Brain microvascular endothelial cell (primary cell): Measurements from ENCODE around the gene POLR2J.
"Not testable (repeated sequence)": the region's sequence is repeated elsewhere in the genome, so short reads cannot be mapped to it uniquely, and the experiment has no call there.

Source experiments
- DNase-seq: peaks from one replicate; pipeline ENCODE4 v3.0.0-alpha.2; 2020
- H3K27ac ChIP-seq: fragments of 250-450 bp; sonication (Bioruptor Pico); 2 replicates; pipeline ENCODE4 v1.5.1; 2020; ENCODE audit warnings: mild to moderate bottlenecking, moderate library complexity
- H3K27me3 ChIP-seq: fragments of 250-450 bp; sonication (Bioruptor Pico); replicated peaks from 2 replicates; pipeline ENCODE4 v1.5.1; 2020; ENCODE audit warnings: mild to moderate bottlenecking
- H3K36me3 ChIP-seq: fragments of 250-450 bp; sonication (Bioruptor Pico); replicated peaks from 2 replicates; pipeline ENCODE4 v1.5.1; 2020; ENCODE audit warnings: mild to moderate bottlenecking
- H3K4me3 ChIP-seq: 2 replicates; pipeline ENCODE4 v1.5.1; 2011; ENCODE audit warnings: low read depth, mild to moderate bottlenecking, control low read depth, low read length, moderate library complexity
- CTCF ChIP-seq: IDR thresholded peaks from 2 replicates; pipeline ENCODE4 v1.5.1; 2011; ENCODE audit warnings: low read depth, mild to moderate bottlenecking, moderate library complexity, low read length, control low read depth, inconsistent platforms; ENCODE audit errors: missing control alignments
- in situ Hi-C: cut with HindIII; loops from 2 replicates; pipeline ENCODE4 v1.10.0; 2017; ENCODE audit warnings: low sequenced_read_pairs, low pct_ligation_motif_present

The POLR2J gene

GRCh38 chr7:102479982-102480637, 1.4 kb upstream of the POLR2J start:
- peak; percentile 49 for DNase-seq

DNA sequence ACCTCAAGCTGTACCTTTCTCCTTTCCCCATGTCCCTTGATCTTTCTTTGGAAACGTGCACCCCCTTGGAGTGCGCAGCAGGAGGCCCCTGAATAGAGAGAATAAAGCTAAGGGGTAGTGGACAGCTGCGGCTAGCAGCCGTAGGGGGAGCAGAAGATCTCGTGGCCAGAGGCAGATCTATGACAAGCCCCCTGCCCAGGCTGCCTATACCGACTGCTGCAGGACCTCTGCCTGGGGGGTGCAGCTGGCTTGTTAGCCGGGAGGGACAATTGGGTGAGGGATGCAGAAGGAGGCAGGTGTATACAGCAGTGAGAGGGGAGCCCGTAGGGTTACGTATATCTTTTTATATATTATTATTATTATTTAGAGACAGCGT, 475 bp upstream of the POLR2J start:
- in situ Hi-C loops, DNase-seq, H3K4me3 ChIP-seq, H3K36me3 ChIP-seq, H3K27me3 ChIP-seq, H3K27ac ChIP-seq: not testable (repeated sequence)

More at GRCh38 chr7:102479982-102480637, 1.4 kb upstream of the POLR2J start:
- H3K4me3 ChIP-seq, H3K27me3 ChIP-seq, in situ Hi-C loops, H3K36me3 ChIP-seq, H3K27ac ChIP-seq: not testable (repeated sequence)
- TF ChIP-seq CTCF: peak; percentile 50

- H3K4me3 ChIP-seq, H3K27me3 ChIP-seq, DNase-seq, in situ Hi-C loops, H3K27ac ChIP-seq: not testable (repeated sequence)
- H3K36me3 ChIP-seq: peaks cover 21% of the 10 kb centered on the region
These were observed 3.8 kb downstream of the POLR2J start for GRCh38 chr7:102474736-102475435.

- H3K27ac ChIP-seq, H3K27me3 ChIP-seq, in situ Hi-C loops: not testable (repeated sequence)
These were observed 4.6 kb downstream of the POLR2J start for GRCh38 chr7:102474116-102474515.

GRCh38 chr7:102473271-102473991, 5.3 kb downstream of the POLR2J start:
- peaks cover 23% of the 10 kb centered on the region for H3K36me3 ChIP-seq
- no peaks in the 10 kb centered on the region for H3K27me3 ChIP-seq
- no peak for DNase-seq
- no peak overlapping the region for H3K4me3 ChIP-seq
- in situ Hi-C loops: no loop called here
- no peak overlapping the region for H3K27ac ChIP-seq
- TF ChIP-seq CTCF: no peak

More at GRCh38 chr7:102474116-102474515, 4.6 kb downstream of the POLR2J start:
- peaks cover 21% of the 10 kb centered on the region for H3K36me3 ChIP-seq
- H3K4me3 ChIP-seq, DNase-seq: not testable (repeated sequence)

GRCh38 chr7:102472126-102473041, 6.3 kb downstream of the POLR2J start:
- no peak for DNase-seq
- in situ Hi-C loops: no loop called here
- Histone ChIP-seq H3K27ac (no peak overlapping the region), H3K4me3 (no peak overlapping the region), H3K27me3 (no peaks in the 10 kb centered on the region), H3K36me3 (peaks cover 31% of the 10 kb centered on the region)
- no peak for TF ChIP-seq CTCF
